Coronary artery (tissue), 2 donors: ENCODE measurements around the gene SLC35B3.
A peak's percentile ranks its signal among the peaks of the same experiment; 100 is the strongest.
"Not testable (repeated sequence)": the region's sequence is repeated elsewhere in the genome, so short reads cannot be mapped to it uniquely, and the experiment has no call there.

ENCODE experiments used
- DNase-seq: peaks from one replicate; pipeline ENCODE4 v3.0.0-alpha.2; 2017; ENCODE audit warnings: low spot score
- H3K27ac ChIP-seq, 2 donors: fragments of 200-600 bp; sonication (generic); one replicate each; pipeline ENCODE4 v1.5.1; 2016 to 2019
- H3K4me3 ChIP-seq: fragments of 200-600 bp; sonication (generic); 2 replicates; pipeline ENCODE4 v1.5.1; 2016; ENCODE audit warnings: mild to moderate bottlenecking, moderate library complexity
- CTCF ChIP-seq: fragments of 200-600 bp; sonication (generic); IDR thresholded peaks from one replicate; pipeline ENCODE4 v1.5.1; 2019; ENCODE audit warnings: antibody characterized with exemption

Gene SLC35B3

GRCh38 chr6:8437813-8438212 lies 2.5 kb upstream of the SLC35B3 start:
- no peak for TF ChIP-seq CTCF
- DNase-seq = no peak
- Histone ChIP-seq H3K4me3 (no peak overlapping the region), H3K27ac (no peak overlapping the region)

- Histone ChIP-seq H3K4me3 (no peak overlapping the region), H3K27ac (no peak overlapping the region)
- DNase-seq = no peak
- no peak for TF ChIP-seq CTCF
Observed at GRCh38 chr6:8436966-8437365, 1.6 kb upstream of the SLC35B3 start.

GRCh38 chr6:8435845-8436168 lies 462 bp upstream of the SLC35B3 start:
- H3K27ac ChIP-seq = peak overlapping the region; percentile 88 to 89
- TF ChIP-seq CTCF = no peak
- DNase-seq = no peak

GRCh38 chr6:8434727-8435092 lies 635 bp downstream of the SLC35B3 start:
- DNase-seq = no peak
- H3K27ac ChIP-seq = peak overlapping the region; percentile 88 to 89
- peak overlapping the region; percentile 78 for H3K4me3 ChIP-seq
- no peak for TF ChIP-seq CTCF

More at GRCh38 chr6:8435845-8436168, 462 bp upstream of the SLC35B3 start:
- peak overlapping the region; percentile 78 for H3K4me3 ChIP-seq

GRCh38 chr6:8432614-8433013 lies 2.7 kb downstream of the SLC35B3 start:
- no peak overlapping the region for H3K4me3 ChIP-seq
- TF ChIP-seq CTCF = no peak
- no peak for DNase-seq
- no peak overlapping the region for H3K27ac ChIP-seq

- H3K27ac ChIP-seq = no peak overlapping the region
- TF ChIP-seq CTCF = no peak
- H3K4me3 ChIP-seq = no peak overlapping the region
- DNase-seq = no peak
Observed at GRCh38 chr6:8429821-8430220, 5.5 kb downstream of the SLC35B3 start.

GRCh38 chr6:8426544-8426943 lies 8.8 kb downstream of the SLC35B3 start:
- not testable (repeated sequence) for H3K27ac ChIP-seq, DNase-seq

GRCh38 chr6:8420031-8420588 lies 15.2 kb downstream of the SLC35B3 start:
- Histone ChIP-seq H3K27ac (no peak overlapping the region), H3K4me3 (no peak overlapping the region)
- DNase-seq = no peak
- no peak for TF ChIP-seq CTCF

More at GRCh38 chr6:8426544-8426943, 8.8 kb downstream of the SLC35B3 start:
- H3K4me3 ChIP-seq = not testable (repeated sequence)
